WERI-Rb-1 (cell line): ENCODE results near the gene HSPD1.

Experiments
- DNase-seq: peaks from one replicate; pipeline ENCODE4 v3.0.0-alpha.2; 2020
- H3K27ac ChIP-seq: fragments of 250-450 bp; sonication (Bioruptor Pico); 2 replicates; pipeline ENCODE4 v1.5.1; 2020; ENCODE audit warnings: mild to moderate bottlenecking, moderate library complexity
- H3K27me3 ChIP-seq: fragments of 250-450 bp; sonication (Bioruptor Pico); 2 replicates; pipeline ENCODE4 v1.5.1; 2021; ENCODE audit warnings: mild to moderate bottlenecking, low read depth, moderate library complexity; ENCODE audit not compliant: insufficient read depth, severe bottlenecking
- H3K36me3 ChIP-seq: fragments of 250-450 bp; sonication (Bioruptor Pico); 2 replicates; pipeline ENCODE4 v1.5.1; 2020; ENCODE audit warnings: mild to moderate bottlenecking, moderate library complexity
- H3K4me3 ChIP-seq: 2 replicates; pipeline ENCODE4 v1.5.1; 2011; ENCODE audit warnings: low read depth, mild to moderate bottlenecking, control low read depth, low read length
- H3K9me3 ChIP-seq: fragments of 250-450 bp; sonication (Bioruptor Pico); 2 replicates; pipeline ENCODE4 v1.5.1; 2021; ENCODE audit warnings: mild to moderate bottlenecking, moderate library complexity; ENCODE audit not compliant: severe bottlenecking
- CTCF ChIP-seq: IDR thresholded peaks from 2 replicates; pipeline ENCODE4 v1.5.1; 2011; ENCODE audit warnings: low read depth, mild to moderate bottlenecking, control low read depth, inconsistent platforms, low read length

The HSPD1 gene

DNA sequence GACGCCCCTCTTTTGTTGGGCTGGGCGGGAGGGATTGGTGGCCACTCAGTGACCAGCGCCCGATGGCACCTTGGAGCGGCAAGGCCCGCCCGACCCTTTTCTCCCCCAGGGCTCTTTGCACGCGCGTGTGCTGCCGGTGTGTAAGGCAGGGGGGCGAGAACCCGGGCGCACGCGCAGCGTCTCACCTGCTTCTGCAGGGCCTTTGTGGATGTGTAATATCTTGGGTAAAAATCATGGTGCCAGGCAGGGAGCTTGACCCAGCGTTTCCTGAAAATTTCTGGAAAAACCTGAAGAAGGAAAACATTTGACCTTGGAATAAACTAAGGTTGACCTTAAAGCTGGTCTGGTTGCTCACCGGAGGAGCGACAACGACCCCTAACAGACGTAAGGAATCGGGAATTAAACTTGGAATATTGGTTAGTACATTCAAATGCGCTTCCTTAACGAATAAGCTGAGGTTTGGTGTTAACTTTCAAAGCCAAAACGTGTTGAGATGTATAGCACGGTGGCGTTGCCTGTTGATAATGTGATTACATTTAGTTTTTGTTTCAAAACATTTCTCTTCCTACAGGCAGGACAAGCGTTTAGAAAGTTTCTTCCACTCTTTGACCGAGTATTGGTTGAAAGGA is 977 bp upstream of the HSPD1 start:
- no peaks in the 10 kb centered on the region for H3K27me3 ChIP-seq
- H3K36me3 ChIP-seq = peaks cover 86% of the 10 kb centered on the region
- DNase-seq = no peak
- no peak for TF ChIP-seq CTCF
- H3K4me3 ChIP-seq = peak overlapping the region; percentile 70
- peak overlapping the region; percentile 95 for H3K27ac ChIP-seq
- H3K9me3 ChIP-seq = no peaks in the 10 kb centered on the region

DNA sequence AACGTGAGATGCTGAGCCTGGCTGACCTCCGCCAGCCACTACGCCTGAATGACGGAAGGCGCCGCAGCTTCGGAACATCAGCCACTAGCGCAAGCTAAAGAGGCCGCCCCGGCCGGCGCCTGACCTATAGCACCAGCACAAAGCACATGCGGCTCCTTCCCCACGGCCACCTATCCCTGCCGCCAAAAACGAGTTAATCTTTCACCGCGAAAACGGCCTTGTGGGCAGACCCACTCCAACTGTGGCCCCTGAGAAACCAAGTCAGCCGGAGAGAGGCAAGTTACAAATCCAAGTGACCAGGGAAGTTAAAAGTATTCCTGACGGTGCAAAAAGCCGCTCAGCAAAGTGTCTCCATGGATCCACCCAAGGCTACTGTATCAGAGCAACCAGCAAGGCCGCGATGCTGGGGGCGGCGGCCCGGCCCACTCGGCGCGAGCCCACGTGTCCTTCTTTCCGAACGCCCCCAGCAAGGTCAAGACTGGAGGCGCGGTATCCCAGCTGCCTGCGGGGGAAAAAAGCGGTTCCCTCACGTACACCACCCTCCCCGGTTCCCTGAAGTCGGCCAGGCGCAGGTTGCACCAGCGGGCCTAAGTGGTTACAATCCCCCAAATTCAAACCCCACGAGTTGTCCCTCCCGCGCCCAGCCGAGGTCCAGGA is 575 bp downstream of the HSPD1 start:
- Histone ChIP-seq H3K36me3 (peaks cover 89% of the 10 kb centered on the region), H3K4me3 (peak overlapping the region; percentile 70), H3K27ac (peak overlapping the region; percentile 95), H3K27me3 (no peaks in the 10 kb centered on the region), H3K9me3 (no peaks in the 10 kb centered on the region)
- DNase-seq = peak; percentile 47
- TF ChIP-seq CTCF = no peak

- Histone ChIP-seq H3K4me3 (peak overlapping the region; percentile 70), H3K36me3 (peaks cover 89% of the 10 kb centered on the region), H3K9me3 (no peaks in the 10 kb centered on the region), H3K27ac (peak overlapping the region; percentile 95), H3K27me3 (no peaks in the 10 kb centered on the region)
- no peak for DNase-seq
- no peak for TF ChIP-seq CTCF
Measured at GRCh38 chr2:197498235-197498936, 1.3 kb downstream of the HSPD1 start.

DNA sequence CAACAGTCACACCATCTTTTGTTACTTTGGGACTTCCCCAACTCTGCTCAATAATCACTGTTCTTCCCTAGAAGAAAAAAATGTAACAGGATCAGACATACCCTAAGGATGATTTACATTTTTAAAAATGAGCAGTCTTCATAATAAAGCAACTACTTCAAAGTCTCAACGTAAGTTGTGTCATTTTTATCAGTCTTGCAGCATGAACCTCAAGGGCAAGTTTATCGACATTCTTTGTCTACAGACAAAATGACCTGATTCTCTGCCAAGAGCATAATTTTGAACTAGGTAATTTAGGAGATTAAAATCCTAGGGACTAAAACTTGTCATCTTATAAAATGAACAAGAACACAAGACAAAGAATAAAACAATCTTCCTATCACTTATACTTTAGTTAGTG is 2.3 kb downstream of the HSPD1 start:
- DNase-seq = no peak
- no peaks in the 10 kb centered on the region for H3K9me3 ChIP-seq
- no peak overlapping the region for H3K27ac ChIP-seq
- H3K27me3 ChIP-seq = no peaks in the 10 kb centered on the region
- H3K4me3 ChIP-seq = no peak overlapping the region; the same call in 1 of the 2 replicates
- H3K36me3 ChIP-seq = peaks cover 89% of the 10 kb centered on the region
- no peak for TF ChIP-seq CTCF

DNA sequence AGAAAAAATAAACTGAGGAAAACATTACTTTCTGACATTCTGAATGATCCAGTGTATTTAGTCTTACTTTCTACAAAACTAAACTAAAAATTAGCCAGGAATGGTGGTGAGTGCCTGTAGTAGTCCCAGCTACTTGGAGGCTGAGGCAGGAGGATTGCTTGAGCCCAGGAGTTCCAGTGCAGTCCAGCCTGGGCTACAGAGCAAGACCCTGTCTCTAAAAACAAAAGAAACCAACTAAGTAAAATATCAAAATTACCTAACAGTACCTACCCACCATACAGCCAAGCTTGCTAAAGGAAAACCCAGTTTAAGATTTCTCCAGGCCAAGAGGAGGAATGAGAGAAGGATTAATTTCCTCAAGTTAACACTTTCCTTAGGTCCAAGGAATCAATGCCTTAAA is 2.9 kb downstream of the HSPD1 start:
- Histone ChIP-seq H3K27ac (no peak overlapping the region), H3K27me3 (no peaks in the 10 kb centered on the region), H3K9me3 (no peaks in the 10 kb centered on the region), H3K4me3 (no peak overlapping the region), H3K36me3 (peaks cover 89% of the 10 kb centered on the region)
- no peak for TF ChIP-seq CTCF
- no peak for DNase-seq
